ENCODE results near the gene LRP8. TPM values are rescaled to one million over a fixed set of nuclear protein-coding genes. Genes with fewer than 3 reads are reported as not detected.

The LRP8 gene
- total and polyA plus RNA-seq, 2 of the 13 experiments (the other 11 are each of a cell fraction or from before 2014, with no cell fraction given), result 17.3 to 17.4 TPM

DNA sequence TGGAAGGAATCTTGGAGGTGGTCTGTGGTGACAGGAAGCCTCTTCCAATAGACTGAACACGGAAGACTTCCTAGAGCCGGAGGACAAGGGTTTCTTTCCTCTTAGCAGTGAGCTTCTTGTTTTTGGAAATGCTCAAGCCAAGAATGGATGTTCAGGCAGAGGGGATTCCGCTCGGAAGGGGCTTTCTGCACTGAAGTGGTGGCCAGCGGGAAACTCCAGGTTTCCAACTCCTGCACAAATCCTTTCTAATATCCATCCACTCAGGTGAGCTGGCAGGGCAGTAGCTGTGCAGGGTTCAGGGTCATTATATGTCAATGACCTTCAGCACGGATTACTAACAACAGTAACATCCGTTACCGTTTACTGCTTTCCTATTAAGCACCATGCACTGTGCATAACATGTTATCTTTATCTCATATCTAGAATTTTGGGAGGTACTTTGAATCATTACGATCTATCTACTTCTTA, 131.8 kb downstream of the LRP8 start (continued):
- no peak for TF ChIP-seq ZNF296 (CRISPR knock-in tag; conservative IDR thresholded peaks at IDR 0.05)
- TF ChIP-seq, protein P1, sequence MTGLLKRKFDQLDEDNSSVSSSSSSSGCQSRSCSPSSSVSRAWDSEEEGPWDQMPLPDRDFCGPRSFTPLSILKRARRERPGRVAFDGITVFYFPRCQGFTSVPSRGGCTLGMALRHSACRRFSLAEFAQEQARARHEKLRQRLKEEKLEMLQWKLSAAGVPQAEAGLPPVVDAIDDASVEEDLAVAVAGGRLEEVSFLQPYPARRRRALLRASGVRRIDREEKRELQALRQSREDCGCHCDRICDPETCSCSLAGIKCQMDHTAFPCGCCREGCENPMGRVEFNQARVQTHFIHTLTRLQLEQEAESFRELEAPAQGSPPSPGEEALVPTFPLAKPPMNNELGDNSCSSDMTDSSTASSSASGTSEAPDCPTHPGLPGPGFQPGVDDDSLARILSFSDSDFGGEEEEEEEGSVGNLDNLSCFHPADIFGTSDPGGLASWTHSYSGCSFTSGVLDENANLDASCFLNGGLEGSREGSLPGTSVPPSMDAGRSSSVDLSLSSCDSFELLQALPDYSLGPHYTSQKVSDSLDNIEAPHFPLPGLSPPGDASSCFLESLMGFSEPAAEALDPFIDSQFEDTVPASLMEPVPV (CRISPR knock-in tag; IDR thresholded peaks at IDR 0.05), result no peak
- TF ChIP-seq, protein P2, sequence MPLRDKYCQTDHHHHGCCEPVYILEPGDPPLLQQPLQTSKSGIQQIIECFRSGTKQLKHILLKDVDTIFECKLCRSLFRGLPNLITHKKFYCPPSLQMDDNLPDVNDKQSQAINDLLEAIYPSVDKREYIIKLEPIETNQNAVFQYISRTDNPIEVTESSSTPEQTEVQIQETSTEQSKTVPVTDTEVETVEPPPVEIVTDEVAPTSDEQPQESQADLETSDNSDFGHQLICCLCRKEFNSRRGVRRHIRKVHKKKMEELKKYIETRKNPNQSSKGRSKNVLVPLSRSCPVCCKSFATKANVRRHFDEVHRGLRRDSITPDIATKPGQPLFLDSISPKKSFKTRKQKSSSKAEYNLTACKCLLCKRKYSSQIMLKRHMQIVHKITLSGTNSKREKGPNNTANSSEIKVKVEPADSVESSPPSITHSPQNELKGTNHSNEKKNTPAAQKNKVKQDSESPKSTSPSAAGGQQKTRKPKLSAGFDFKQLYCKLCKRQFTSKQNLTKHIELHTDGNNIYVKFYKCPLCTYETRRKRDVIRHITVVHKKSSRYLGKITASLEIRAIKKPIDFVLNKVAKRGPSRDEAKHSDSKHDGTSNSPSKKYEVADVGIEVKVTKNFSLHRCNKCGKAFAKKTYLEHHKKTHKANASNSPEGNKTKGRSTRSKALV (CRISPR knock-in tag; IDR thresholded peaks at IDR 0.05), result no peak
- TF ChIP-seq ELF1 (CRISPR knock-in tag; IDR thresholded peaks at IDR 0.05), result no peak
- TF ChIP-seq MTA1 (CRISPR knock-in tag; IDR thresholded peaks at IDR 0.05; ENCODE audit: borderline replicate concordance), result no peak
- TF ChIP-seq TGIF2 (CRISPR knock-in tag; IDR thresholded peaks at IDR 0.05), result no peak
- no peak for TF ChIP-seq HNRNPK (IDR thresholded peaks at IDR 0.05; ENCODE audit: low read depth, low read length, poor library complexity, severe bottlenecking)
- TF ChIP-seq ZNF878 (CRISPR knock-in tag; IDR thresholded peaks at IDR 0.05), result no peak
- TF ChIP-seq AGO2 (optimal IDR thresholded peaks at IDR 0.05; ENCODE audit: low read depth, low read length), result no peak
- no peak for TF ChIP-seq ZNF333 (CRISPR knock-in tag; IDR thresholded peaks at IDR 0.05; ENCODE audit: borderline replicate concordance)
- TF ChIP-seq ZNF30 (CRISPR knock-in tag; IDR thresholded peaks at IDR 0.05), result no peak
- TF ChIP-seq FOXM1 (CRISPR knock-in tag; IDR thresholded peaks at IDR 0.05), result no peak
- no peak for TF ChIP-seq ATF7-NPFF (CRISPR knock-in tag; IDR thresholded peaks at IDR 0.05; ENCODE audit: low read depth)
- TF ChIP-seq, protein P3, sequence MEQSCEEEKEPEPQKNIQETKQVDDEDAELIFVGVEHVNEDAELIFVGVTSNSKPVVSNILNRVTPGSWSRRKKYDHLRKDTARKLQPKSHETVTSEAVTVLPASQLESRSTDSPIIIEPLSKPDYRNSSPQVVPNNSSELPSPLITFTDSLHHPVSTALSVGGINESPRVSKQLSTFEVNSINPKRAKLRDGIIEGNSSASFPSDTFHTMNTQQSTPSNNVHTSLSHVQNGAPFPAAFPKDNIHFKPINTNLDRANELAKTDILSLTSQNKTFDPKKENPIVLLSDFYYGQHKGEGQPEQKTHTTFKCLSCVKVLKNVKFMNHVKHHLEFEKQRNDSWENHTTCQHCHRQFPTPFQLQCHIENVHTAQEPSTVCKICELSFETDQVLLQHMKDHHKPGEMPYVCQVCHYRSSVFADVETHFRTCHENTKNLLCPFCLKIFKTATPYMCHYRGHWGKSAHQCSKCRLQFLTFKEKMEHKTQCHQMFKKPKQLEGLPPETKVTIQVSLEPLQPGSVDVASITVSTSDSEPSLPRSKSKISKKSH (CRISPR knock-in tag; IDR thresholded peaks at IDR 0.05; ENCODE audit: borderline replicate concordance), result no peak
- no peak for TF ChIP-seq KAT8 (CRISPR knock-in tag; IDR thresholded peaks at IDR 0.05)
- TF ChIP-seq PPARG (CRISPR knock-in tag; conservative IDR thresholded peaks at IDR 0.05), result peak; percentile 96
- TF ChIP-seq ZNF235 (CRISPR knock-in tag; IDR thresholded peaks at IDR 0.05; ENCODE audit: borderline replicate concordance), result no peak
- TF ChIP-seq ZNF460 (CRISPR knock-in tag; IDR thresholded peaks at IDR 0.05; ENCODE audit: borderline replicate concordance), result no peak
- TF ChIP-seq, protein P4, sequence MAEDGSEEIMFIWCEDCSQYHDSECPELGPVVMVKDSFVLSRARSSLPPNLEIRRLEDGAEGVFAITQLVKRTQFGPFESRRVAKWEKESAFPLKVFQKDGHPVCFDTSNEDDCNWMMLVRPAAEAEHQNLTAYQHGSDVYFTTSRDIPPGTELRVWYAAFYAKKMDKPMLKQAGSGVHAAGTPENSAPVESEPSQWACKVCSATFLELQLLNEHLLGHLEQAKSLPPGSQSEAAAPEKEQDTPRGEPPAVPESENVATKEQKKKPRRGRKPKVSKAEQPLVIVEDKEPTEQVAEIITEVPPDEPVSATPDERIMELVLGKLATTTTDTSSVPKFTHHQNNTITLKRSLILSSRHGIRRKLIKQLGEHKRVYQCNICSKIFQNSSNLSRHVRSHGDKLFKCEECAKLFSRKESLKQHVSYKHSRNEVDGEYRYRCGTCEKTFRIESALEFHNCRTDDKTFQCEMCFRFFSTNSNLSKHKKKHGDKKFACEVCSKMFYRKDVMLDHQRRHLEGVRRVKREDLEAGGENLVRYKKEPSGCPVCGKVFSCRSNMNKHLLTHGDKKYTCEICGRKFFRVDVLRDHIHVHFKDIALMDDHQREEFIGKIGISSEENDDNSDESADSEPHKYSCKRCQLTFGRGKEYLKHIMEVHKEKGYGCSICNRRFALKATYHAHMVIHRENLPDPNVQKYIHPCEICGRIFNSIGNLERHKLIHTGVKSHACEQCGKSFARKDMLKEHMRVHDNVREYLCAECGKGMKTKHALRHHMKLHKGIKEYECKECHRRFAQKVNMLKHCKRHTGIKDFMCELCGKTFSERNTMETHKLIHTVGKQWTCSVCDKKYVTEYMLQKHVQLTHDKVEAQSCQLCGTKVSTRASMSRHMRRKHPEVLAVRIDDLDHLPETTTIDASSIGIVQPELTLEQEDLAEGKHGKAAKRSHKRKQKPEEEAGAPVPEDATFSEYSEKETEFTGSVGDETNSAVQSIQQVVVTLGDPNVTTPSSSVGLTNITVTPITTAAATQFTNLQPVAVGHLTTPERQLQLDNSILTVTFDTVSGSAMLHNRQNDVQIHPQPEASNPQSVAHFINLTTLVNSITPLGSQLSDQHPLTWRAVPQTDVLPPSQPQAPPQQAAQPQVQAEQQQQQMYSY (CRISPR knock-in tag; IDR thresholded peaks at IDR 0.05), result no peak
- no peak for TF ChIP-seq HOXA3 (CRISPR knock-in tag; IDR thresholded peaks at IDR 0.05)
- no peak for TF ChIP-seq MYNN (CRISPR knock-in tag; IDR thresholded peaks at IDR 0.05; ENCODE audit: low read depth)
- TF ChIP-seq SRSF1 (optimal IDR thresholded peaks at IDR 0.05; ENCODE audit: low read depth, low read length), result no peak
- no peak for TF ChIP-seq JARID2 (CRISPR knock-in tag; IDR thresholded peaks at IDR 0.05; ENCODE audit: insufficient replicate concordance)
